AG09319 (cell line): ENCODE data around the gene IRAK1BP1.
A peak's percentile ranks its signal among the peaks of the same experiment; 100 is the strongest.

ENCODE experiments used
- DNase-seq: peaks from one replicate; pipeline ENCODE4 v3.0.0-alpha.2; 2010; ENCODE audit warnings: low read depth; ENCODE audit errors: extremely low read depth
- TF ChIP-seq, protein P1 (sequence below): IDR thresholded peaks from 2 replicates; pipeline ENCODE4 v1.5.1; 2011; ENCODE audit warnings: low read depth, mild to moderate bottlenecking, inconsistent platforms, low read length, moderate library complexity

The IRAK1BP1 gene

DNA sequence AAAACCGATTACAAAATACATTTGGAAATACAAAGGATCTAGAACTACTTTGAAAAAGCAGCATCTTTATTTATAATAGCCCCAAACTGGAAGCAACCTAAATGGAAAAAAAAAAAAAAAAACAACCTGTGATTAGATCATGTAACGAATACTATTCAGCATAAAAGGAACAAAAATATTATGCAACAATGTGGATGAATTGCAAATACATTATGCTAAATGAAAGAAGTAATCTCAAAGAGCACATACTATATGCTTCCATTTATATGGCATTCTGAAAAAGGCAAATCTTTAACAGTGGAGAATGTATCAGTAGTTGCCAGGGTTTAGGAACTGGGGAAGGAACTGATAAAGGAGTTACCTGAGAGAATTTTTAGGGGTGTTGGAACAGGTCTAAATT lies 28.9 kb downstream of the IRAK1BP1 start:
- TF ChIP-seq, protein P1, sequence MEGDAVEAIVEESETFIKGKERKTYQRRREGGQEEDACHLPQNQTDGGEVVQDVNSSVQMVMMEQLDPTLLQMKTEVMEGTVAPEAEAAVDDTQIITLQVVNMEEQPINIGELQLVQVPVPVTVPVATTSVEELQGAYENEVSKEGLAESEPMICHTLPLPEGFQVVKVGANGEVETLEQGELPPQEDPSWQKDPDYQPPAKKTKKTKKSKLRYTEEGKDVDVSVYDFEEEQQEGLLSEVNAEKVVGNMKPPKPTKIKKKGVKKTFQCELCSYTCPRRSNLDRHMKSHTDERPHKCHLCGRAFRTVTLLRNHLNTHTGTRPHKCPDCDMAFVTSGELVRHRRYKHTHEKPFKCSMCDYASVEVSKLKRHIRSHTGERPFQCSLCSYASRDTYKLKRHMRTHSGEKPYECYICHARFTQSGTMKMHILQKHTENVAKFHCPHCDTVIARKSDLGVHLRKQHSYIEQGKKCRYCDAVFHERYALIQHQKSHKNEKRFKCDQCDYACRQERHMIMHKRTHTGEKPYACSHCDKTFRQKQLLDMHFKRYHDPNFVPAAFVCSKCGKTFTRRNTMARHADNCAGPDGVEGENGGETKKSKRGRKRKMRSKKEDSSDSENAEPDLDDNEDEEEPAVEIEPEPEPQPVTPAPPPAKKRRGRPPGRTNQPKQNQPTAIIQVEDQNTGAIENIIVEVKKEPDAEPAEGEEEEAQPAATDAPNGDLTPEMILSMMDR: no peak
- no peak for DNase-seq

DNA sequence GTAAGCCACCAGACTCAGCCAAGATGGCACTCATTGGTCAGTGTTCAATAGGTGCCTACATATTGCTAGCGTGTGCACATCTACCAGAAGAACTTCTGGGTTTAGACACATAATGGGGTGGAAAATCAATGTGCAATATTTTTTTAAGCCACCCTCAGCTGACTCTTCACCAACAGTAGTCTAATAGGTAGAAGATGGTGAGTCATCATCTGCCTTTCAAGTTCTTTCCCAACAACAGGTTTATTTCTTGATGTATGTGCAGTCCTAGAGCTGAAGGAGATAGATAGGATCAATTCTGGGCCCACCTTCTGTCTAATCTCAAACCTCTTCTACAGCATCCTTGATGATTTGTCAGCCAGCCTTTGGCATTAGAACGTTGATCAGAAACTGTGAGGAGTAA lies 41.3 kb downstream of the IRAK1BP1 start:
- no peak for DNase-seq

DNA sequence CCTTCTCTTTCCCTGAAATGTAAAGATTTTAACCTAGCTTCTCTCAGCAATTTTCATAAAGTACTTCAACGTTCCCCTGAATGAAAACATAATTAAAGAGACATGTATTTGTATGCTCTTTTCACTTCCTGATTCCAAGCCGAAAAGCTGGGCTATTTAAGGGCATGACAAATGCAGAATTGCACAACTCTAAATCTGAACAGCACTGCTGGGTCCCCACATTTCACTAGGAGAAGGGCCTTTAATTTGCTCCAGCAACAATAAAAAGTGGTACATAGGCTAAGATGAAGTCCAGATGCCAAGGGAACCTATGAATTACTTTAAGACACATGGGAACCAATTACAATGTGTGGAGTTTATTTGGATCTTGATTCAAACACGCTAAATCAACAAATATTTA lies 42.0 kb downstream of the IRAK1BP1 start:
- DNase-seq: peak; percentile 57

More for the DNA sequence above, 41.3 kb downstream of the IRAK1BP1 start:
- TF ChIP-seq, protein P1: no peak

DNA sequence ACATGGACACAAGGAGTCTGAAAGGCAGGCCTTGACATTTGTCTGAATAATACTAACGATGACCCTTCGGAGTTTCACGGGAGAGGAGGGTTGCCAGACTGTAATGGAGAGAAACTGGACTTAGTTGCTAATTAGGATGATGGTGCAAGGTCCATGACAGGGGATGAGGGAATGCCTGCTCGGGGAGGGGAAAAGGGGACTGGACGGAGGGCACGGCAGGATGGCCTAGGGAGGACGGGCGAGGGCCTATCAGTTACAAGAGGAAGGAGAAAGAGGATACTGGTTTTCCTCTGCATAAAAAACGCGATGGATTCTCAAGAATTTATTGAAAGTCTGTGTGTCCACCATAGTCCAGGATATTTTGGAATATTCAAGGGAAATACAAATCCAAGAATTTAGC lies 42.7 kb downstream of the IRAK1BP1 start:
- DNase-seq: no peak
- TF ChIP-seq, protein P1: no peak

More for the DNA sequence above, 42.0 kb downstream of the IRAK1BP1 start:
- TF ChIP-seq, protein P1: no peak

DNA sequence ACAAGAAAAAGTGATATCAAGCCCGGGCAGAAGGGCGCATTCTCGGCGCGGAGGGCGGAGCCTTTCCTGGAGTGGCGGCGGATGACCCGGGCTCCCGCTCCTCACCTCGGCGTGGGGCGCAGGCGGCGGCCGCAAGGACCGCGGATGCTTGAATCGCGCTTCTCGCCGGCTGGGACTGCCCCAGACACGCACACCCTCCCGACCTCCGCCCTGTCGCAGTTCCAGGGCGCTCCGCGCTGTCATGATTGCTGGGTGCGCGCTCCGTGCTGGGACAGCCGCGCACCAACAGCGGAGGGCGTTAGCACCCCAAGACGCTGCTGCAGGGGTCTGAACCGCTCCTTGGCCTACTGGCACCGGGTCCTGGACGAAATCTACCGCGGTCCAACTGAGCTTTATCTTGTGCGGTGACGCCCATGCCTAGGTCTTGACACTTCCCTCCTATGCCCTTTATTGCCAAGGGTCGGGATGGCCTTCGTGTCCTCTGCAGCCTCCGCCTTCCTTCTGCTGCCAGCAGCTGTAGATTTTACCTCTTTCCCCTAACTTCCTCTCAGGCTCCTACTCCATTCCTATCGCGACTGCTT lies 43.3 kb downstream of the IRAK1BP1 start:
- TF ChIP-seq, protein P1: no peak
- DNase-seq: no peak

DNA sequence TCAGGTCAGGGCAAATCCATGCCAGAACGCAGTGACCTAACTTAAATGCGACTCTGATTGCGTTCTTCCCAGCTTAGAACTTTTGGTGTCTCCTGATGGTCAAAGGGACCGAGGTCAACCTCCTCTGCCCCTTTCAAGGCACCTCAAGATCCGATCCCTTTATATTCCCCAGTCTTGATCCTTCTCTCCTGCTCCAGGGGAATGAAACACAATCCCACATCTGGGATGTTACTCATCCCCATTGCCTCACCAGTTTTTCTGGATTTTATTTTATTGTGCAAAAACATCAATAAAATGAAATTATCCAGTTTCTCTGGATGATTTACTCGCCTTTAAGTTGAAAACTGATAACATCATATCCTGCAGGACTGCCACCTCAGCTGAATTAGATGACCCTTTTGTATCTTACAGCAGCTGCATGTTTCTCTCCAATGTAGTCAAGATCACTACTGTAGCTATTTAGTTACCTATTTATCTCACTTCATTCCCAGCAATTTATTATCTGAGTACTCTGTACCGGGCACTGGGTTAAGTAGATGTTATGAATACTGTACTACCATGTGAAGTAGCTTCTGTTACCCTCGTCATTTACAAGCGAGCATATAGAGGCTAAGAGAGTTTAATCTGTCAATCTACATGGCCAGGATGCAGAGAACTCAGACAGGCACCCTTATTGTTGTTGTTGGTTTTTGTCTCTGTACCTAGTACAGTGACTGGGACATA lies 44.0 kb downstream of the IRAK1BP1 start:
- no peak for DNase-seq
- TF ChIP-seq, protein P1: no peak

DNA sequence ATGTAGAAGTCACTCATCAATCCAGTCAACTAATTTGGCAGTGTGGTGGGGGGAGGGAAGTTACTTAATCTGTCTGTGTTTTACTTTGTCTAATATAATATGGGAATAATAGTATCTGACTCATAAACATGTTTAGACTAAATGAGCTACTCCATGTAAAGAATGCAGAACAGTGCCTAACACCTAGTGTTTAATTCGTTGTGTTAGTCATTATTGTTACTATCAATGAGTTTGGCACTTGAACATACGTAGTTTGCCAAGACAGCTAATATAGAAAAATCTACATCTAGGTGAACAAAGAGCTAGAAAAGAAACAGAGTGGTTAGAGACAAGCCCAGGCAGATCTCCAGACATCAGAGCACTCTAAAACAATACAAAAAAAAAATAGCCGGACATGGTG lies 49.1 kb downstream of the IRAK1BP1 start:
- TF ChIP-seq, protein P1: no peak
- DNase-seq: no peak
